CD4-positive, alpha-beta T cell treated with Interleukin-17A for 1 hour (primary cell): ENCODE results near the gene SFSWAP.
"Not testable (repeated sequence)": the region's sequence is repeated elsewhere in the genome, so short reads cannot be mapped to it uniquely, and the experiment has no call there.

Experiments used
- DNase-seq: peaks from one replicate; pipeline ENCODE4 v3.0.0-alpha.2; 2020

The SFSWAP gene

GRCh38 chr12:131765961-131766360 lies 55.1 kb downstream of the SFSWAP start:
- DNase-seq: no peak

- DNase-seq: no peak
Observed at GRCh38 chr12:131766382-131767107, 55.7 kb downstream of the SFSWAP start.

- DNase-seq: no peak
Observed at GRCh38 chr12:131770120-131770519, 59.2 kb downstream of the SFSWAP start.

GRCh38 chr12:131771965-131772364 lies 61.1 kb downstream of the SFSWAP start:
- no peak for DNase-seq

GRCh38 chr12:131773582-131774221 lies 62.8 kb downstream of the SFSWAP start:
- DNase-seq: peak; percentile 2

- DNase-seq: no peak
Observed at GRCh38 chr12:131774576-131775391, 63.9 kb downstream of the SFSWAP start.

GRCh38 chr12:131775392-131776236 lies 64.7 kb downstream of the SFSWAP start:
- peak; percentile 9 for DNase-seq

- no peak for DNase-seq
Observed at GRCh38 chr12:131776237-131776889, 65.5 kb downstream of the SFSWAP start.

GRCh38 chr12:131777269-131777668 lies 66.4 kb downstream of the SFSWAP start:
- DNase-seq: not testable (repeated sequence)

GRCh38 chr12:131779027-131779426 lies 68.1 kb downstream of the SFSWAP start:
- DNase-seq: no peak

GRCh38 chr12:131782061-131782460 lies 71.2 kb downstream of the SFSWAP start:
- no peak for DNase-seq

GRCh38 chr12:131783915-131784541 lies 73.1 kb downstream of the SFSWAP start:
- no peak for DNase-seq

GRCh38 chr12:131784909-131785762 lies 74.2 kb downstream of the SFSWAP start:
- DNase-seq: no peak

GRCh38 chr12:131785763-131786330 lies 75.0 kb downstream of the SFSWAP start:
- DNase-seq: no peak

- DNase-seq: no peak
Observed at GRCh38 chr12:131786331-131786730, 75.4 kb downstream of the SFSWAP start.

GRCh38 chr12:131787143-131787660 lies 76.3 kb downstream of the SFSWAP start:
- no peak for DNase-seq

GRCh38 chr12:131788070-131788469 lies 77.2 kb downstream of the SFSWAP start:
- DNase-seq: no peak

GRCh38 chr12:131789638-131790037 lies 78.7 kb downstream of the SFSWAP start:
- DNase-seq: no peak

- no peak for DNase-seq
Observed at GRCh38 chr12:131793243-131794022, 82.5 kb downstream of the SFSWAP start.
